Neural cell (in vitro differentiated cells): ENCODE results near the gene CHST11. TPM values are rescaled to one million over a fixed set of nuclear protein-coding genes. Genes with fewer than 3 reads are reported as not detected.

ENCODE experiments used
- H2AFZ ChIP-seq: fragments of 200-600, 300-800 bp; sonication (generic), shearing (Covaris generic); 2 replicates; pipeline ENCODE4 v1.6.0; 2014; ENCODE audit warnings: low read depth, mild to moderate bottlenecking, antibody characterized with exemption, low read length, moderate library complexity
- H3F3A ChIP-seq: fragments of 200-600 bp; shearing (Covaris generic); 2 replicates; pipeline ENCODE4 v1.6.1; 2016; ENCODE audit warnings: mild to moderate bottlenecking, moderate library complexity, mixed read lengths, antibody characterized with exemption, low read length; ENCODE audit not compliant: insufficient read depth, poor library complexity, severe bottlenecking
- H3K27ac ChIP-seq: fragments of 200-600, 300-800 bp; sonication (generic), shearing (Covaris generic); 2 replicates; pipeline ENCODE4 v1.5.1; 2014; ENCODE audit warnings: mild to moderate bottlenecking, low read length, moderate library complexity
- H3K27me3 ChIP-seq: fragments of 300-800, 200-600 bp; sonication (generic), shearing (Covaris generic); 2 replicates; pipeline ENCODE4 v1.6.0; 2014; ENCODE audit warnings: mild to moderate bottlenecking, low read depth, low read length, moderate library complexity; ENCODE audit not compliant: insufficient read depth
- H3K36me3 ChIP-seq: fragments of 300-800, 200-600 bp; sonication (generic), shearing (Covaris generic); 2 replicates; pipeline ENCODE4 v1.5.1; 2014; ENCODE audit warnings: mild to moderate bottlenecking, antibody characterized with exemption, low read length, moderate library complexity; ENCODE audit not compliant: insufficient read depth
- H3K4me2 ChIP-seq: fragments of 300-800, 200-600 bp; sonication (generic), shearing (Covaris generic); 2 replicates; pipeline ENCODE4 v1.6.0; 2014; ENCODE audit warnings: mild to moderate bottlenecking, low read length
- H3K4me3 ChIP-seq: fragments of 300-800, 200-600 bp; sonication (generic), shearing (Covaris generic); 2 replicates; pipeline ENCODE4 v1.5.1; 2014; ENCODE audit warnings: mild to moderate bottlenecking, low read length, moderate library complexity
- H3K79me2 ChIP-seq: fragments of 200-600 bp; shearing (Covaris generic); replicated peaks from 2 replicates; pipeline ENCODE4 v1.6.0; 2014; ENCODE audit warnings: mild to moderate bottlenecking, low read length, moderate library complexity; ENCODE audit not compliant: insufficient read depth
- H3K9ac ChIP-seq: fragments of 300-800, 200-600 bp; sonication (generic), shearing (Covaris generic); 2 replicates; pipeline ENCODE4 v1.6.1; 2016; ENCODE audit warnings: mild to moderate bottlenecking, low read length, mixed read lengths
- H3K9me2 ChIP-seq: fragments of 200-600 bp; shearing (Covaris generic); 2 replicates; pipeline ENCODE4 v1.6.1; 2016; ENCODE audit warnings: mild to moderate bottlenecking, low read length, mixed read lengths; ENCODE audit not compliant: insufficient read depth
- H3K9me3 ChIP-seq: fragments of 200-600, 300-800 bp; sonication (generic), shearing (Covaris generic); 2 replicates; pipeline ENCODE4 v1.6.1; 2016; ENCODE audit warnings: mild to moderate bottlenecking, mixed run types, low read length, moderate library complexity, mixed read lengths
- H4K20me1 ChIP-seq: fragments of 200-600 bp; shearing (Covaris generic); 2 replicates; pipeline ENCODE4 v1.6.1; 2016; ENCODE audit warnings: mild to moderate bottlenecking, mixed run types; ENCODE audit not compliant: insufficient read depth
- CTCF ChIP-seq: fragments of 450-650 bp; IDR thresholded peaks from 2 replicates; pipeline ENCODE4 v1.5.1; 2014; ENCODE audit warnings: antibody characterized with exemption, mild to moderate bottlenecking, moderate library complexity; ENCODE audit not compliant: poor library complexity, severe bottlenecking
- EP300 ChIP-seq: fragments of 450-650 bp; conservative IDR thresholded peaks from 2 replicates; pipeline ENCODE4 v1.6.1; 2014; ENCODE audit warnings: antibody characterized with exemption, mild to moderate bottlenecking, moderate library complexity; ENCODE audit not compliant: poor library complexity, severe bottlenecking
- EZH2 ChIP-seq: fragments of 200-600, 300-800 bp; shearing (Covaris generic), sonication (generic); IDR thresholded peaks from 2 replicates; pipeline ENCODE4 v1.6.1; 2014; ENCODE audit warnings: antibody characterized with exemption, low read length, borderline replicate concordance, mild to moderate bottlenecking; ENCODE audit not compliant: insufficient read depth, poor library complexity, severe bottlenecking
- MXI1 ChIP-seq: fragments of 450-650 bp; conservative IDR thresholded peaks from 2 replicates; pipeline ENCODE4 v1.6.1; 2014; ENCODE audit warnings: antibody characterized with exemption, mild to moderate bottlenecking; ENCODE audit not compliant: poor library complexity, severe bottlenecking
- POLR2AphosphoS5 ChIP-seq: IDR thresholded peaks from 2 replicates; pipeline ENCODE4 v1.6.1; 2012
- RAD21 ChIP-seq: fragments of 450-650 bp; conservative IDR thresholded peaks from 2 replicates; pipeline ENCODE4 v1.6.1; 2014; ENCODE audit warnings: antibody characterized with exemption, mild to moderate bottlenecking, moderate library complexity
- REST ChIP-seq: IDR thresholded peaks from 2 replicates; pipeline ENCODE4 v1.6.1; 2012; ENCODE audit warnings: borderline replicate concordance
- SMC3 ChIP-seq: fragments of 450-650 bp; conservative IDR thresholded peaks from 2 replicates; pipeline ENCODE4 v1.6.1; 2014; ENCODE audit warnings: antibody characterized with exemption, mild to moderate bottlenecking, moderate library complexity; ENCODE audit not compliant: poor library complexity
- TAF1 ChIP-seq: IDR thresholded peaks from 2 replicates; pipeline ENCODE4 v1.6.1; 2012; ENCODE audit warnings: low read depth
- polyA plus RNA-seq: library from polyadenylated mRNA; depleted of rRNA; stranded (reverse); fragments of >200 nt; gene quantifications from 2 replicates; pipeline ENCODE4 v1.2.3, GENCODE V29; 2014

CHST11 gene
- polyA plus RNA-seq, 1 donor from 2014 or later = 15.0 TPM

GRCh38 chr12:104649921-104650320 lies 193.2 kb downstream of the CHST11 start:
- Histone ChIP-seq H3K27ac (no peak overlapping the region), H3K79me2 (no peaks in the 10 kb centered on the region), H3K36me3 (no peaks in the 10 kb centered on the region), H3K9ac (no peak overlapping the region), H2AFZ (no peak overlapping the region), H3K27me3 (no peaks in the 10 kb centered on the region), H4K20me1 (no peaks in the 10 kb centered on the region), H3K9me2 (no peaks in the 10 kb centered on the region), H3K4me3 (no peak overlapping the region), H3F3A (no peaks in the 10 kb centered on the region), H3K9me3 (no peaks in the 10 kb centered on the region), H3K4me2 (no peak overlapping the region)
- TF ChIP-seq SMC3 (no peak), REST (no peak), POLR2AphosphoS5 (no peak), MXI1 (no peak), TAF1 (no peak), RAD21 (no peak), EZH2 (no peak)

- no peaks in the 10 kb centered on the region for H4K20me1 ChIP-seq
- H3K9me3 ChIP-seq = no peaks in the 10 kb centered on the region
- TF ChIP-seq SMC3 = no peak
- no peak for TF ChIP-seq MXI1
- no peak for TF ChIP-seq EZH2
- TF ChIP-seq RAD21 = no peak
- TF ChIP-seq REST = no peak
- no peak for TF ChIP-seq TAF1
- no peak for TF ChIP-seq CTCF
- no peak for TF ChIP-seq POLR2AphosphoS5
- TF ChIP-seq EP300 = no peak
- no peak overlapping the region for H2AFZ ChIP-seq
- no peaks in the 10 kb centered on the region for H3K79me2 ChIP-seq
- no peaks in the 10 kb centered on the region for H3K36me3 ChIP-seq
- H3K4me2 ChIP-seq = no peak overlapping the region
- H3K27ac ChIP-seq = no peak overlapping the region
- H3F3A ChIP-seq = no peaks in the 10 kb centered on the region
- no peak overlapping the region for H3K4me3 ChIP-seq
- H3K27me3 ChIP-seq = no peaks in the 10 kb centered on the region
- H3K9me2 ChIP-seq = no peaks in the 10 kb centered on the region
- no peak overlapping the region for H3K9ac ChIP-seq
Measured at GRCh38 chr12:104650541-104650940, 193.8 kb downstream of the CHST11 start.
